ENCODE results near the gene MRPS18A. TPM values are rescaled to one million over a fixed set of nuclear protein-coding genes. Genes with fewer than 3 reads are reported as not detected.

The MRPS18A gene
- total and polyA plus RNA-seq, 2 experiments from 2014 or later: 58.6 to 62.7 TPM

- H3K36me3 ChIP-seq (ENCODE audit: insufficient read depth): peaks cover 8% of the 10 kb centered on the region; the same call in 1 of the 2 replicates
- Mint-ChIP-seq H3K9me3 (no peaks in the 10 kb centered on the region), H3K4me1 (peaks cover 2% of the 10 kb centered on the region), H3K4me3 (no peak overlapping the region), H3K27me3 (ENCODE audit: insufficient read depth, low read depth, poor library complexity) (peaks cover 2% of the 10 kb centered on the region), H3K27ac (no peak overlapping the region), H3K36me3 (ENCODE audit: low read depth) (peaks cover 53% of the 10 kb centered on the region)
- H3K9me2 ChIP-seq (ENCODE audit: insufficient read depth): no peaks in the 10 kb centered on the region
- no peak overlapping the region for H3K4me3 ChIP-seq
- DNase-seq (ENCODE audit: low spot score): no peak
- H3K27me3 ChIP-seq (ENCODE audit: insufficient read depth): no peaks in the 10 kb centered on the region
- H4K20me1 ChIP-seq (replicated peaks; ENCODE audit: insufficient read depth): peaks cover 3% of the 10 kb centered on the region
- TF ChIP-seq REST (IDR thresholded peaks at IDR 0.05; ENCODE audit: unreplicated experiment) (no peak), ETS1 (IDR thresholded peaks at IDR 0.05) (no peak), POLR2AphosphoS5 (IDR thresholded peaks at IDR 0.05; ENCODE audit: low read depth) (no peak), CREB1 (CRISPR knock-in tag; IDR thresholded peaks at IDR 0.05; ENCODE audit: low read depth) (no peak), EZH2phosphoT487 (IDR thresholded peaks at IDR 0.05; ENCODE audit: unreplicated experiment) (no peak), NANOG (IDR thresholded peaks at IDR 0.05; ENCODE audit: borderline replicate concordance) (no peak), JUNB (IDR thresholded peaks at IDR 0.05; ENCODE audit: unreplicated experiment) (no peak), STAT1 (IDR thresholded peaks at IDR 0.05; ENCODE audit: unreplicated experiment) (no peak), EZH2 (IDR thresholded peaks at IDR 0.05; ENCODE audit: low read depth, unreplicated experiment) (no peak)
- TF ChIP-seq, protein P1, sequence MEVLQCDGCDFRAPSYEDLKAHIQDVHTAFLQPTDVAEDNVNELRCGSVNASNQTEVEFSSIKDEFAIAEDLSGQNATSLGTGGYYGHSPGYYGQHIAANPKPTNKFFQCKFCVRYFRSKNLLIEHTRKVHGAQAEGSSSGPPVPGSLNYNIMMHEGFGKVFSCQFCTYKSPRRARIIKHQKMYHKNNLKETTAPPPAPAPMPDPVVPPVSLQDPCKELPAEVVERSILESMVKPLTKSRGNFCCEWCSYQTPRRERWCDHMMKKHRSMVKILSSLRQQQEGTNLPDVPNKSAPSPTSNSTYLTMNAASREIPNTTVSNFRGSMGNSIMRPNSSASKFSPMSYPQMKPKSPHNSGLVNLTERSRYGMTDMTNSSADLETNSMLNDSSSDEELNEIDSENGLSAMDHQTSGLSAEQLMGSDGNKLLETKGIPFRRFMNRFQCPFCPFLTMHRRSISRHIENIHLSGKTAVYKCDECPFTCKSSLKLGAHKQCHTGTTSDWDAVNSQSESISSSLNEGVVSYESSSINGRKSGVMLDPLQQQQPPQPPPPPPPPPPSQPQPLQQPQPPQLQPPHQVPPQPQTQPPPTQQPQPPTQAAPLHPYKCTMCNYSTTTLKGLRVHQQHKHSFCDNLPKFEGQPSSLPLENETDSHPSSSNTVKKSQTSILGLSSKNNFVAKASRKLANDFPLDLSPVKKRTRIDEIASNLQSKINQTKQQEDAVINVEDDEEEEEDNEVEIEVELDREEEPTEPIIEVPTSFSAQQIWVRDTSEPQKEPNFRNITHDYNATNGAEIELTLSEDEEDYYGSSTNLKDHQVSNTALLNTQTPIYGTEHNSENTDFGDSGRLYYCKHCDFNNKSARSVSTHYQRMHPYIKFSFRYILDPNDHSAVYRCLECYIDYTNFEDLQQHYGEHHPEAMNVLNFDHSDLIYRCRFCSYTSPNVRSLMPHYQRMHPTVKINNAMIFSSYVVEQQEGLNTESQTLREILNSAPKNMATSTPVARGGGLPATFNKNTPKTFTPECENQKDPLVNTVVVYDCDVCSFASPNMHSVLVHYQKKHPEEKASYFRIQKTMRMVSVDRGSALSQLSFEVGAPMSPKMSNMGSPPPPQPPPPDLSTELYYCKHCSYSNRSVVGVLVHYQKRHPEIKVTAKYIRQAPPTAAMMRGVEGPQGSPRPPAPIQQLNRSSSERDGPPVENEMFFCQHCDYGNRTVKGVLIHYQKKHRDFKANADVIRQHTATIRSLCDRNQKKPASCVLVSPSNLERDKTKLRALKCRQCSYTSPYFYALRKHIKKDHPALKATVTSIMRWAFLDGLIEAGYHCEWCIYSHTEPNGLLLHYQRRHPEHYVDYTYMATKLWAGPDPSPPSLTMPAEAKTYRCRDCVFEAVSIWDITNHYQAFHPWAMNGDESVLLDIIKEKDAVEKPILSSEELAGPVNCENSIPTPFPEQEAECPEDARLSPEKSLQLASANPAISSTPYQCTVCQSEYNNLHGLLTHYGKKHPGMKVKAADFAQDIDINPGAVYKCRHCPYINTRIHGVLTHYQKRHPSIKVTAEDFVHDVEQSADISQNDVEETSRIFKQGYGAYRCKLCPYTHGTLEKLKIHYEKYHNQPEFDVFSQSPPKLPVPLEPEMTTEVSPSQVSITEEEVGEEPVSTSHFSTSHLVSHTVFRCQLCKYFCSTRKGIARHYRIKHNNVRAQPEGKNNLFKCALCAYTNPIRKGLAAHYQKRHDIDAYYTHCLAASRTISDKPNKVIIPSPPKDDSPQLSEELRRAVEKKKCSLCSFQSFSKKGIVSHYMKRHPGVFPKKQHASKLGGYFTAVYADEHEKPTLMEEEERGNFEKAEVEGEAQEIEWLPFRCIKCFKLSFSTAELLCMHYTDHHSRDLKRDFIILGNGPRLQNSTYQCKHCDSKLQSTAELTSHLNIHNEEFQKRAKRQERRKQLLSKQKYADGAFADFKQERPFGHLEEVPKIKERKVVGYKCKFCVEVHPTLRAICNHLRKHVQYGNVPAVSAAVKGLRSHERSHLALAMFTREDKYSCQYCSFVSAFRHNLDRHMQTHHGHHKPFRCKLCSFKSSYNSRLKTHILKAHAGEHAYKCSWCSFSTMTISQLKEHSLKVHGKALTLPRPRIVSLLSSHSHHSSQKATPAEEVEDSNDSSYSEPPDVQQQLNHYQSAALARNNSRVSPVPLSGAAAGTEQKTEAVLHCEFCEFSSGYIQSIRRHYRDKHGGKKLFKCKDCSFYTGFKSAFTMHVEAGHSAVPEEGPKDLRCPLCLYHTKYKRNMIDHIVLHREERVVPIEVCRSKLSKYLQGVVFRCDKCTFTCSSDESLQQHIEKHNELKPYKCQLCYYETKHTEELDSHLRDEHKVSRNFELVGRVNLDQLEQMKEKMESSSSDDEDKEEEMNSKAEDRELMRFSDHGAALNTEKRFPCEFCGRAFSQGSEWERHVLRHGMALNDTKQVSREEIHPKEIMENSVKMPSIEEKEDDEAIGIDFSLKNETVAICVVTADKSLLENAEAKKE (CRISPR knock-in tag; IDR thresholded peaks at IDR 0.05): no peak
- no peak overlapping the region for H2AFZ ChIP-seq
- no peak for ATAC-seq
- peaks cover under 1% of the 10 kb centered on the region for H3K79me2 ChIP-seq (replicated peaks; ENCODE audit: insufficient read depth)
- no peak overlapping the region for H3K27ac ChIP-seq (ENCODE audit: low read depth)
- 0 out of 2 replicates have a peak, but pooled peaks cover 7% of the 10 kb centered on the region for H3F3A ChIP-seq (replicated peaks; ENCODE audit: low read depth)
- H3K4me1 ChIP-seq (ENCODE audit: insufficient read depth): peaks cover 4% of the 10 kb centered on the region; the same call in 1 of the 2 replicates
- H3K4me2 ChIP-seq: no peak overlapping the region
Measured at GRCh38 chr6:43674921-43675320, 12.7 kb downstream of the MRPS18A start.

All from GM23338 (cell line).